Activated naive CD4-positive, alpha-beta T cell treated with anti-CD3 and anti-CD28 coated beads for 36 hours (primary cell): Measurements from ENCODE around the gene TAF8. TPM values are rescaled to one million over a fixed set of nuclear protein-coding genes. Genes with fewer than 3 reads are reported as not detected.

Experiments used
- CTCF ChIA-PET: fragments of 350-600 bp; sonication (Branson Sonifier 250); formaldehyde crosslinking; loops from one replicate; lab custom pipeline; 2021; ENCODE audit warnings: antibody characterized with exemption; lab: Charles Lee
- DNase-seq: peaks from one replicate; pipeline ENCODE4 v3.0.0-alpha.2; 2020
- H3K27ac Mint-ChIP-seq: one replicate; pipeline ENCODE4 v1.8.0; 2021; ENCODE audit warnings: mild to moderate bottlenecking, mixed read lengths
- H3K27me3 Mint-ChIP-seq: one replicate; pipeline ENCODE4 v1.8.0; 2021; ENCODE audit warnings: low read depth, mixed read lengths
- H3K36me3 Mint-ChIP-seq: one replicate; pipeline ENCODE4 v1.8.0; 2021; ENCODE audit warnings: low read depth, mixed read lengths
- H3K4me1 Mint-ChIP-seq: one replicate; pipeline ENCODE4 v1.8.0; 2021; ENCODE audit warnings: low read depth, mixed read lengths
- H3K4me3 Mint-ChIP-seq: one replicate; pipeline ENCODE4 v1.8.0; 2021; ENCODE audit warnings: mild to moderate bottlenecking, moderate library complexity, mixed read lengths
- H3K9me3 Mint-ChIP-seq: one replicate; pipeline ENCODE4 v1.8.0; 2021; ENCODE audit warnings: mixed read lengths
- intact Hi-C: fragments of 100-400 bp; cut with micrococcal nuclease; formaldehyde crosslinking; loops from one replicate; pipeline ENCODE4 v1.15.1; 2023
- total RNA-seq, 2 experiments: library from RNA; stranded (reverse); gene quantifications; one replicate each; pipeline ENCODE4 v1.2.3, GENCODE V29; 2021

Gene TAF8
- total RNA-seq, 2 experiments from 2014 or later = 67.3 to 68.5 TPM

DNA sequence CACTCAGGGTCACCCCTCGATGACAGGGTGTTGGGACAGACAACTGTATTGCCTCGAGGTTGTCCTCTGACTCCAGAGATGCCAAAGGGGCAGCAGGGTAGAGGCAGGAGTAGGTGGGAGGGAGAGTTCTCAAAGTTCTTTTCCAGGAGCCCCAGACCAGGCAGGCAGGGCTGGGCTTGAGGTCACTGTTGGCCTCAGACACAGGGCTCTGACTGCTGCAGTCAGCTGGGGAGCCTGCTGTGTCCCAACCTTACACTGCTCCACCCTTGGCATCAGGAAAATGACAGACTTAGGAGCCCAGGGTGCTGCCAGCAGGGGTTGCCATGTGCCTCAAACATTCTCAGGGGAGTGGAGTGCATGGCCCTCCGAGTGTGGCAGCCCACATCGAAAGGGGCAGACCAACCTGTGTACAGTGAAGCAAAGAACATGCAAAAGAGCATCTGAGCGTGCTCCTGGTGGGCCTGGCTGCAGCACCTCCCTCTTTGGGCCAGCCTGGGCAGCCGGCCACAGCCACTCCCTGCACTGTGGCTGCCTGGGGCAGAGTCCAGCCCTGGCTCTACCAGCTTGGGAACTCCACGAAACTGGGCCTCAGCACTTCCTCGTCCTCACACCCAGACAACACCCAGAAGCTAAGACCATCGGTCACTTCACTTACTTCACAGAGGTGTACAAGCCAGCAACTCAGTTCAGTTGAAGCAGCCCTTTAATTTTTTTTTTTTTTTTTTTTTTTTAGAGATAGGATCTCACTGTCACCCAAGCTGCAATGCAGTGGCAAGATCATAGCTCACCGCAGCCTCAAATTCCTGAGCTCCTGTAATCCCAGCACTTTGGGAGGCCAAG, 68.1 kb downstream of the TAF8 start:
- Mint-ChIP-seq H3K27me3 (peaks cover 6% of the 10 kb centered on the region), H3K4me1 (no peaks in the 10 kb centered on the region), H3K36me3 (no peaks in the 10 kb centered on the region), H3K27ac (no peak overlapping the region), H3K9me3 (no peaks in the 10 kb centered on the region), H3K4me3 (no peak overlapping the region)
- no peak for DNase-seq
- intact Hi-C loops = no loop called here
- CTCF ChIA-PET = interaction anchor here (0.6 to 1.6 kb wide), 2 partner anchors 14 to 64 kb away, joined by 4 read pairs; no protein-coding TSS in a partner anchor

DNA sequence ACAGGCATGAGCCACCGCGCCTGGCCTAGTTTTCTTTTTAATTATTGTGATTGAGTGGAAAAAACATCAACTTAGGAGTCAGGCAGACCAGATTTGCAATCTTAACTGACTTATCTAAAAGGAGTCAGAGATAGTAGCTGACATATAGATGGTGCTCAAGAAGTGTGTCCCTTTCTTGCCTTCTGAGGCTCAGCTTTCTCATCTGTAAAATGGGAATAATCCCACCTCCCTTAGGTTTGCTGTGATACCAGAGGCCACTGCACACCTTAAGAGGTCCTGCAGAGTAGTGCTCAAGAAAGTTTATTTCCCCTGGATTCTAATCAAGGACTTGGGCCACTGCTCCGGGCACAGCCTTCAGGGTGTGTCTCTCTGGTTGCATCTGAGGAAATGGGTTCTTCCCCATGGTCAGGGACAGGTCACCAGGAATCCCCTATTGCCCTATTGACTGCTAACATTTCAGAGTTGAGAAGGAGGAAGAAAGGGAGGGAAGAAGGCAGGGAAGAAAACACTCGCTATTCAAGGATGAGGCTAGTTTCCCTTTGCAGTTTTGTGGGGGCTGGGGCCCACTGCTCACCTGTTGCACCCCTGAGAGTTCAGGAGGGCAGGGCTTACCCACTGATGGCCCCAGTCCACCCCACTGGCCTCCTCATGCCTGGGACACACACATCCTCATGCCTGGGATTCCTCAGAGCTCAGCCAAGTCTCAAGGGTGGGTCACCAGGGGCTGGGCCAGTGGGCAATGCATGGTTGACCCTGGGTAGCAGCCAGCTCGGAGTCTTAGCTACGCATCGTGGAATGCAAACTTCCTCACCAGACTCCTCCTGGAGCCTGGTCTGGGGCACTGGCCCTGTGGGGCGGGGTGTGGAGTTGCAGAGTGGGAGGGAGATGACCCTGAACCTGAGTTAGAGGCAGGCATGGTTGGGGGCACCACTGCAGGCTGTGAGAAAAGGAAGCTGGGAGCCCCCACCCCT, 70.9 kb downstream of the TAF8 start:
- Mint-ChIP-seq H3K4me3 (no peak overlapping the region), H3K36me3 (no peaks in the 10 kb centered on the region), H3K27ac (no peak overlapping the region), H3K4me1 (no peaks in the 10 kb centered on the region), H3K27me3 (peaks cover 4% of the 10 kb centered on the region), H3K9me3 (no peaks in the 10 kb centered on the region)
- no peak for DNase-seq
- intact Hi-C loops = no loop called here
- CTCF ChIA-PET = no interaction called here

DNA sequence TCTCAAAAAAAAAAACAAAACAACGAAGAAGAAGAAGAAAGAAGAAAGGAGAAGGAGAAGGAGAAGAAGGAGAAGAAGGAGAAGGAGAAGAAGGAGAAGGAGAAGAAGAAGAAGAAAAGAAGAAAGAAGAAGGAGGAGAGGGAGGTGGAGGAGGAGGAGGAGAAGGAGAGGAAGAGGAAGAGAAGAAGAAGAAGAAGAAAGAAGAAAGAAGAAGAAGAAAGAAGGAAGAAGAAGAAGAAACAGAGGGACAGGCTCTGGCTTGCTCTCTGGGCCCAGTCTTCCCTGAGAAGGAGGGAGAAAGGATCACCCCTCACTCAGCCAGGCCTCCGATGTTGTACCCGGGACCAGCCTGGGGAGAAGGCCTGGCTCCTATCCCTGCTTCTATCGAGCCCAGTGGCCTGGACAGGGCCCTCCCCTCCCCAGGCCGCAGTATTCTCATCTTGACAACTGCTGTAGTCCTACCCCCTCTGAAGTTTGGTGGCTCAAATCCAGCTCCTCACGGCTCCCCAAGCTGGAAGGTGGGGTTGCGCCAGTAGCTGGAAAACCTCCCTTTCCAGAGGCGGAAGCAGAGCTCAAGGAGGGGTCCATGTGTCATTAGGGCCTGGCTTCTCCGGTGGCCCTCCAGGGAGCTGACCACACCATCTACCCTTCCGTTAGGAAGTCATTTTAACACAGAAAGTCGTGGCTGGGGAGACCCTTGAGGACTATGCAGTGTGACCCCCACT, 73.2 kb downstream of the TAF8 start:
- Mint-ChIP-seq H3K27ac (no peak overlapping the region), H3K4me1 (no peaks in the 10 kb centered on the region), H3K36me3 (no peaks in the 10 kb centered on the region), H3K27me3 (no peaks in the 10 kb centered on the region), H3K9me3 (no peaks in the 10 kb centered on the region), H3K4me3 (no peak overlapping the region)
- intact Hi-C loops = no loop called here
- no peak for DNase-seq
- CTCF ChIA-PET = interaction anchor here (0.6 to 0.9 kb wide), 2 partner anchors 12 to 21 kb away, joined by 3 to 4 read pairs; no protein-coding TSS in a partner anchor

DNA sequence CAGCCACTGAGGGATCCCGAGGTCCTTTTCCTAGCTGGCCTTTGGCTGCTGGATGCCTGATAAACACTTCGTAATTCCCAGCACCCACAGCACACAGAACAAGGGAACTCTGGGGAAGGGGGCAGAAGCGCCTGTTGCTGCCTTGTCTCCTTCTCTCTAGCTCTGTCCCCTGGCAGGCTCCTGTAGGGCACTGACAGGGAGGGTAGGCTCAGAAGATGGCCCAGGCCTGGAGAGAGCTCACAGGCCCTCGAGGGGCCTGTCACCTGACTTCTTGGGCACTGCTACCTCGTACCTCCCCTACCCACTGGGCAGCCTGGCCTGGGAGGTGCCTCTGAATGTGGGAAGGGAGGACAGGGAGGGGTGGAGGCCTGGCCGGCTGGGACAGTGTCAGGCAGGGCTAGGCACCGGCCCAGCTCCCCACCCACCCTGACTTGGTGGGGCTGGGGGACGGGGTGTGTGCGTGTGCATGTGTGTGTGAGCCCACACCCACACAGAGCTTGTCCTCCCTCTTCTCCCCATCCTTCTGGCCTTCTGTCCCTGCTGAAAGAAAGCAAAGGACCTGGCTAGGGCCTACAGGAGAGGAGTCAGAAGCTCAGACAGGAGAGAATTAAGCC, 74.0 kb downstream of the TAF8 start:
- no peak overlapping the region for H3K27ac Mint-ChIP-seq
- intact Hi-C loops = no loop called here
- H3K9me3 Mint-ChIP-seq = no peaks in the 10 kb centered on the region
- DNase-seq = no peak
- H3K27me3 Mint-ChIP-seq = no peaks in the 10 kb centered on the region
- CTCF ChIA-PET = interaction anchor here (0.9 kb wide), 1 partner anchor 22 kb away, joined by 3 read pairs; no protein-coding TSS in a partner anchor
- no peaks in the 10 kb centered on the region for H3K4me1 Mint-ChIP-seq
- H3K36me3 Mint-ChIP-seq = no peaks in the 10 kb centered on the region
- no peak overlapping the region for H3K4me3 Mint-ChIP-seq

DNA sequence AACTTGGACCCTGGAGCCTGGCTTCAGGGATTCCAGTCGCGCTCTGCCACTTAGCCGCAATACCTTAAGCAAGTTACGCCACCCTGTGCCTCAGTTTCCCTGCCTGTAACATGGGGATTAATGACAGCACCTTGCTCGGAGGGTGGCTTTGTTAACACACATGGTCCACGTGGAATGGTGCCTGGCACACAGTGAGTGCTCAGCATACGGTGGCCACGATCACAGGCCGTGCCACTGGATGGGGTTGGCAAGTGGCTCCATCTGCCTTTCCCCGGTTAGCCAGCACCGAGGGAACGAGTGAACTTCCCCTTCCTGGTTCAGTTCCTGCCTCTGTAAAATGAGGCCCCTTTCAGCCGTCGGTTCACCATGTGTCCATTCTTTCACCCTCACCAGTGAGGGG, 74.9 kb downstream of the TAF8 start:
- Mint-ChIP-seq H3K4me1 (no peaks in the 10 kb centered on the region), H3K27me3 (no peaks in the 10 kb centered on the region), H3K9me3 (no peaks in the 10 kb centered on the region), H3K4me3 (no peak overlapping the region), H3K27ac (no peak overlapping the region), H3K36me3 (no peaks in the 10 kb centered on the region)
- intact Hi-C loops = no loop called here
- DNase-seq = no peak
- CTCF ChIA-PET = no interaction called here

DNA sequence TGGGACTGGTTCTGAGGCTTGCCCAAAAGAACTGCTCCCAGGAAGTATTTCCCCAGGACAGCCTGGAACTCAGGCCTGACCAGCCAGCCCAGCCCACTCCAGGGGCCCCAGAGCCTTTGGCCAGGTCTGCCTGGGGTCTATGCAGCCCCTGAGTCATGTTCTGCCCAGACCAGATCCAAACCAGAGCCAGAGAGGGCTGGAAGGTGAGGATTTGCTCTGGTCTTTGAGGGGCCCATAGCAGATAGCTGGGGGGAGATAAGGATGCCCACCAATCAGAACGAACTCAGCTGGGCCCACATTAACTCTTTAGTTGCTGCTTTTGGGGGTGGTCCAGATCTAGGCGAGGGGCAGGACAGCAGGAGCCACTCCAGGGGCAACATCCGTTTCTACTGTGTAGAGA, 75.3 kb downstream of the TAF8 start:
- Mint-ChIP-seq H3K36me3 (no peaks in the 10 kb centered on the region), H3K4me3 (no peak overlapping the region), H3K27ac (no peak overlapping the region), H3K27me3 (no peaks in the 10 kb centered on the region), H3K9me3 (no peaks in the 10 kb centered on the region), H3K4me1 (no peaks in the 10 kb centered on the region)
- CTCF ChIA-PET = no interaction called here
- intact Hi-C loops = no loop called here
- no peak for DNase-seq

DNA sequence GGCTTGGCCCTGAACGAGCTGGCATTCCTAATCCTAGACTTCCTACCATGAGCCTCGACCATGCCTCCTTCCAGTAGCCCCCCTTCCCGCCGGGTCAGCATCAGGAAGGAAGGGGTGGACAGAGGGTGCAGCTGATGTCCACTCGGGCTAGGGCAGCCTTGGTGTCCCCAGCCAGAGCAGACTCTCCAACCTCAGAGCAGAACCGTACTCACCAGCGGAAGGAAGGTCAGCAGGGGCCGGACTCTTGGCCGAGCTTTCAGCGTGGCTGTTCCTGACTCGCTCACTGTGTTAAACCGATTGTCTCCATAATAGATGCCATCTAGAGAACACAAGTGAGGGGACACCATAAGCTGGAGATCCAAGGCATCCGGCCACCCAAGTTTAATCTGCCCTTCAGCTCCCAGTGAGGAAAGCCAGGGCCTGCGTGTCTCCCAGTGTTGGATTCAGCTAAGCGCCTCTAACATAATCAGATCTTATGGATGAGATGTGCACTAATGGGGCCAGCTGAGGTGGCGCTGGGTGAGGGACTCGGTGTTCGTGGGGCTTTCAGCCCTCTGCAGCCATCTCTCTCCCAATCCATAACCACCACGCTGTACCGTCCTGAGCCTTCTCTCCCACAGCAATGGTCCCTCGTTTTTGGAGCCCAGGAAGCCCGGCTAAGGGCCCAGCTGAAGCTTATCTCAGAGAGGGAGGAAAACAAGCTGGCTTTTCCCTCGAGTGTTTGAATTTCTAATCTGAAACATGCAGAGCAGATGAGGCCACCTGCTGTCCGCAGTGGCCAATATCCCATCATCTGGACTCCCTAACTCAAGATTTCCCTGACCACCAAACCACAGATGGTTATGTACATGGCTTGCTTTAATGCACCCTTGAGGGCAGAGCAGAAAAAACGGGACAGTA, 78.4 kb downstream of the TAF8 start:
- no peak for DNase-seq
- Mint-ChIP-seq H3K9me3 (no peaks in the 10 kb centered on the region), H3K27me3 (no peaks in the 10 kb centered on the region), H3K36me3 (no peaks in the 10 kb centered on the region), H3K4me3 (no peak overlapping the region), H3K4me1 (no peaks in the 10 kb centered on the region), H3K27ac (no peak overlapping the region)
- CTCF ChIA-PET = interaction anchor here (0.5 kb wide), 1 partner anchor 53 kb away, joined by 4 read pairs; no protein-coding TSS in a partner anchor
- intact Hi-C loops = no loop called here

DNA sequence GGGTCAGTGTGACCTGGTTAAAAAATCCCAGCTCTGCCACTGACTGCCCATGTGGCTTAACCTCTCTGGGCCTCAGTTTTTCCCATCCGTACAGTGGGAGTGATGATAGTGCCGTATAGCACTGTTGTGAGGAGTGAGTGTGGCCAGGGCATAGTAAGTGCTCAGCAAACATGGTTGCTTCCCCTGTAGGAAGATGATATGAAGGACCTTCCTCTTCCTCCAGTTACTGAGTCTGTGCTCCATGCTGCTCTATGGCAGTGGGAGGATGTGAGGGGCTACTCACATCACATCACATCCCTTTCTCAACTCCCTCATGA, 79.0 kb downstream of the TAF8 start:
- H3K27me3 Mint-ChIP-seq = no peaks in the 10 kb centered on the region
- intact Hi-C loops = no loop called here
- H3K36me3 Mint-ChIP-seq = no peaks in the 10 kb centered on the region
- CTCF ChIA-PET = no interaction called here
- H3K4me1 Mint-ChIP-seq = no peaks in the 10 kb centered on the region
- no peak overlapping the region for H3K4me3 Mint-ChIP-seq
- no peak overlapping the region for H3K27ac Mint-ChIP-seq
- no peaks in the 10 kb centered on the region for H3K9me3 Mint-ChIP-seq
- no peak for DNase-seq

DNA sequence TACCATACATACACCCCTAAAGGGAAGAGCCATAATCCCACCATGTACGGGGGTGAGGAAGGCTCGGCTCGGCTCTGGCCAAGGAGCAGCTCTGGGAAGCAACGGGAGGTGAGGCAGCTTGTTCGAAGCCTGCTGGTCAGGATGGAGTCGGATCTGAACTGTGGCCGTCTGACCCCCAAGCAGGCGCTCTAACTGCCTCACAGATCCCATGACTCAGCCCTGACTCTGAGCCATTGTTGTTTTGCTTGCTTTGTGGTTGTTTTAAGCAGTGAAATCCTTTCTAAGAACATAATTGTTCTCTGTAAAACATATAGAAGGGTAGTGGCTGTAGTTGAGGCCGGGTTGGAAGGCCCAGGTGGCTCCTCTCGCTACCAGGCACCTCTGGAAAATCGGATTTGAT, 81.2 kb downstream of the TAF8 start:
- peaks cover 3% of the 10 kb centered on the region for H3K4me1 Mint-ChIP-seq
- DNase-seq = no peak
- no peaks in the 10 kb centered on the region for H3K36me3 Mint-ChIP-seq
- no peak overlapping the region for H3K4me3 Mint-ChIP-seq
- intact Hi-C loops = no loop called here
- CTCF ChIA-PET = no interaction called here
- H3K27ac Mint-ChIP-seq = no peak overlapping the region
- H3K9me3 Mint-ChIP-seq = no peaks in the 10 kb centered on the region
- no peaks in the 10 kb centered on the region for H3K27me3 Mint-ChIP-seq

DNA sequence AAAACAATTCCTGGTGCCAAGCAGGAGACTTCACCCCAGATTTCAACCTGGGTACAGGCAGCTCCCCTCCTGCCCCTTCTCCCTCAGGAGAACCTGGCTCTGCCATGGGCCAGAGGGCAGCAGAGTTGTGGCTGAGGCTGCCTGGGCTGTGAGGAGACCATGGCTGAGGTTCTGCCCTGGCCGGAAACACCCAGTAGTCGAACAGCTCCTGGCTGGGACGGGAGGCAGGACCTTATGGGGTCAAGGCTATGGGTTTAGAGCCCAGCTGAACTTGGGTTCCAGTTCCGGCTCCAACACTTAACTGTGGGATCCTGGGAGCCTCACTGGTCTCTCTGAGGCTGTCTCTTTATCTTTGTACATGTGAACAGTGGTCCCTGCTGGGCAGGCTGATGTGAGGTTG, 83.6 kb downstream of the TAF8 start:
- intact Hi-C loops = no loop called here
- CTCF ChIA-PET = no interaction called here
- Mint-ChIP-seq H3K4me3 (no peak overlapping the region), H3K27me3 (no peaks in the 10 kb centered on the region), H3K4me1 (peaks cover 11% of the 10 kb centered on the region), H3K27ac (no peak overlapping the region), H3K36me3 (no peaks in the 10 kb centered on the region), H3K9me3 (no peaks in the 10 kb centered on the region)
- DNase-seq = no peak

DNA sequence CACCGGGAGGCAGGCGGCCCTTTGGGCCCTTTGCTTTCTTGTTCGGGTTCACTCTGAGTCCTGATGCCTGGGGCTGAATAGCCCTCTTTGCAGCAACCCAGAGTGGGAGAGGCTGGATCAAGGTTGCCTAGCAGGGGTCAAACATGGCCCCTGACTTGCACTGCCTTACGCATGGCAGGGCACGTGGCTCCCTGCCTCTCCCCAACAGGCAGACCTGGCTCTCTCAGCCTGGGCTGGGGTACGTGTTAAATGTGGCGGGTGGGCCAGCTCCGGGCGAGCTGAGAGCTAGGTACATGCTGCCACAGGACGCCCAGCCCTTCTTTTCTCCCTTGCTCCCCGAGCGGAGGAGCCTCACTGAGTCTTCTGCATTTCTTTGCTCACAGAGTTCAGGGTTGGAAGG, 84.8 kb downstream of the TAF8 start:
- intact Hi-C loops = no loop called here
- no peaks in the 10 kb centered on the region for H3K9me3 Mint-ChIP-seq
- no peaks in the 10 kb centered on the region for H3K27me3 Mint-ChIP-seq
- H3K4me1 Mint-ChIP-seq = peaks cover 11% of the 10 kb centered on the region
- DNase-seq = no peak
- H3K36me3 Mint-ChIP-seq = no peaks in the 10 kb centered on the region
- no peak overlapping the region for H3K27ac Mint-ChIP-seq
- H3K4me3 Mint-ChIP-seq = no peak overlapping the region
- CTCF ChIA-PET = no interaction called here
